G401.6 (cell line): ENCODE measurements around the gene ABCG1.

Experiments
- FAIRE-seq: peaks from 2 replicates; lab custom pipeline; 2012; peaks lifted over from hg19 to GRCh38; lab: Jason Lieb, UNC

Gene ABCG1

GRCh38 chr21:42251654-42252324, 32.8 kb downstream of the ABCG1 start:
- FAIRE-seq, result no peak

GRCh38 chr21:42252325-42252654, 33.4 kb downstream of the ABCG1 start:
- FAIRE-seq, result no peak

GRCh38 chr21:42252778-42253340, 33.9 kb downstream of the ABCG1 start:
- no peak for FAIRE-seq

GRCh38 chr21:42253466-42253865, 34.5 kb downstream of the ABCG1 start:
- FAIRE-seq, result no peak

GRCh38 chr21:42254083-42254482, 35.1 kb downstream of the ABCG1 start:
- no peak for FAIRE-seq

GRCh38 chr21:42254651-42255601, 36.0 kb downstream of the ABCG1 start:
- no peak for FAIRE-seq

- FAIRE-seq, result no peak
Observed at GRCh38 chr21:42255825-42256224, 36.9 kb downstream of the ABCG1 start.

GRCh38 chr21:42256316-42256715, 37.4 kb downstream of the ABCG1 start:
- no peak for FAIRE-seq

- FAIRE-seq, result no peak
Observed at GRCh38 chr21:42257091-42257765, 38.3 kb downstream of the ABCG1 start.

- no peak for FAIRE-seq
Observed at GRCh38 chr21:42258150-42258884, 39.4 kb downstream of the ABCG1 start.

GRCh38 chr21:42258885-42259407, 40.0 kb downstream of the ABCG1 start:
- no peak for FAIRE-seq

- no peak for FAIRE-seq
Observed at GRCh38 chr21:42260121-42260520, 41.2 kb downstream of the ABCG1 start.

GRCh38 chr21:42261829-42262200, 42.9 kb downstream of the ABCG1 start:
- no peak for FAIRE-seq

- FAIRE-seq, result no peak
Observed at GRCh38 chr21:42262831-42263231, 43.9 kb downstream of the ABCG1 start.

- no peak for FAIRE-seq
Observed at GRCh38 chr21:42263591-42264131, 44.7 kb downstream of the ABCG1 start.

GRCh38 chr21:42264245-42265195, 45.6 kb downstream of the ABCG1 start:
- no peak for FAIRE-seq

- FAIRE-seq, result no peak
Observed at GRCh38 chr21:42265231-42265812, 46.4 kb downstream of the ABCG1 start.

- no peak for FAIRE-seq
Observed at GRCh38 chr21:42266971-42267556, 48.1 kb downstream of the ABCG1 start.

GRCh38 chr21:42269386-42269785, 50.4 kb downstream of the ABCG1 start:
- no peak for FAIRE-seq

GRCh38 chr21:42271065-42271464, 52.1 kb downstream of the ABCG1 start:
- no peak for FAIRE-seq
